GM19240 (cell line): ENCODE measurements around the gene COL6A5.
"Not testable (repeated sequence)": the region's sequence is repeated elsewhere in the genome, so short reads cannot be mapped to it uniquely, and the experiment has no call there.

Experiments used
- DNase-seq: peaks from one replicate; pipeline ENCODE4 v3.0.0; 2011; ENCODE audit warnings: low spot score; ENCODE audit not compliant: insufficient read length

COL6A5 gene, protein sequence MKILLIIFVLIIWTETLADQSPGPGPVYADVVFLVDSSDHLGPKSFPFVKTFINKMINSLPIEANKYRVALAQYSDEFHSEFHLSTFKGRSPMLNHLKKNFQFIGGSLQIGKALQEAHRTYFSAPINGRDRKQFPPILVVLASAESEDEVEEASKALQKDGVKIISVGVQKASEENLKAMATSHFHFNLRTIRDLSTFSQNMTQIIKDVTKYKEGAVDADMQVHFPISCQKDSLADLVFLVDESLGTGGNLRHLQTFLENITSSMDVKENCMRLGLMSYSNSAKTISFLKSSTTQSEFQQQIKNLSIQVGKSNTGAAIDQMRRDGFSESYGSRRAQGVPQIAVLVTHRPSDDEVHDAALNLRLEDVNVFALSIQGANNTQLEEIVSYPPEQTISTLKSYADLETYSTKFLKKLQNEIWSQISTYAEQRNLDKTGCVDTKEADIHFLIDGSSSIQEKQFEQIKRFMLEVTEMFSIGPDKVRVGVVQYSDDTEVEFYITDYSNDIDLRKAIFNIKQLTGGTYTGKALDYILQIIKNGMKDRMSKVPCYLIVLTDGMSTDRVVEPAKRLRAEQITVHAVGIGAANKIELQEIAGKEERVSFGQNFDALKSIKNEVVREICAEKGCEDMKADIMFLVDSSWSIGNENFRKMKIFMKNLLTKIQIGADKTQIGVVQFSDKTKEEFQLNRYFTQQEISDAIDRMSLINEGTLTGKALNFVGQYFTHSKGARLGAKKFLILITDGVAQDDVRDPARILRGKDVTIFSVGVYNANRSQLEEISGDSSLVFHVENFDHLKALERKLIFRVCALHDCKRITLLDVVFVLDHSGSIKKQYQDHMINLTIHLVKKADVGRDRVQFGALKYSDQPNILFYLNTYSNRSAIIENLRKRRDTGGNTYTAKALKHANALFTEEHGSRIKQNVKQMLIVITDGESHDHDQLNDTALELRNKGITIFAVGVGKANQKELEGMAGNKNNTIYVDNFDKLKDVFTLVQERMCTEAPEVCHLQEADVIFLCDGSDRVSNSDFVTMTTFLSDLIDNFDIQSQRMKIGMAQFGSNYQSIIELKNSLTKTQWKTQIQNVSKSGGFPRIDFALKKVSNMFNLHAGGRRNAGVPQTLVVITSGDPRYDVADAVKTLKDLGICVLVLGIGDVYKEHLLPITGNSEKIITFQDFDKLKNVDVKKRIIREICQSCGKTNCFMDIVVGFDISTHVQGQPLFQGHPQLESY (N-terminal part only)

DNA sequence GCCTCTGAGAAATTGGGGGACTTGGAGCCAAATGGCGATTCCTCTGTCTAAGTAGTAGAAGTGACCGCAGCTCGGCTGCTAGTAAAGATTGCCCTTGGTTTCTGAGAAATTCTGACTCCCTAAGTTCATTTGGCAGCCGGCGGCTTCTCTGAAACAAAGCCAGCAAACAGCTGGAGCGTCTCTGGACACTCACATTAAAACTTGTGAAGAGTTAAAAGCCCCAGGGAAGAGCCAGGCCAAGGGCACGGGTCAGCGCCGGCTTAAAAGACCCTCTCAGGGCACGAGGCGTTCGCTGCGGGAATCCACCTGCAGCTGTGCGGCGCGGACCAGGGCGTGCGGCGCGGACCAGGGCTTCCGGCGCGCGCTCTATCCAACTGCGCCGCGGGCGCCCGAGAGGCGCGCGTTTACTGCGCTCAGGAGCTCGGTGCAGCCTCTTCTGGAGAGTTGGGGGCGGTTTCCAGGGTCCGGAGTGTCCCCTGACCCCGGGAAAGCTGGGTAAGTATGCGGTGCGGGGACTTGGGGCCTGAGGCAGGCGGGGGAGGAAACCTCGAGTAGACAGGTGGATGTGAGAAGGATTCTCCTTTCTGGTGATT is at the start of gene COL6A5:
Gene COL6A5 (plus strand): TSS at position 186 of the 593 bp plus-strand sequence. CDS start 27,967 bp downstream, outside the sequence.
- DNase-seq: no peak

DNA sequence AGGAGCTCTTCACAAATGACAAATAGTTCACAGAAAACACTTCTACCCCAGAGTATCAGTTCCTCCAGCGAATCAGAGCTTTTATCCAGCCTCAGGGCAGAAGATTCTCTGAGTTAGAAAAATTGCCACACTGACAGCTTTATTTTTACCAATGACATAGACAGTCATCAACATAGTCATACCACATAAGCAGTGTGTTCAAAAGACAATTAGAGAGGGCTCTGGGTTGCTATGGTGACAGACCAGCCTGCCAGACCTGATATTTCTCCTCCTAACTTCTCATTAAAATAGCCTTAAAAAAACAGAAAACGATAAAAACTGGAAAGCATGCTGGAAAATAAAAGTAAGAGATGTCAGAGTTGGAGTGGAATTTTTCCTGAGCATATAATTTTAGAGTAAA is 45.9 kb upstream of the COL6A5 start:
- no peak for DNase-seq

DNA sequence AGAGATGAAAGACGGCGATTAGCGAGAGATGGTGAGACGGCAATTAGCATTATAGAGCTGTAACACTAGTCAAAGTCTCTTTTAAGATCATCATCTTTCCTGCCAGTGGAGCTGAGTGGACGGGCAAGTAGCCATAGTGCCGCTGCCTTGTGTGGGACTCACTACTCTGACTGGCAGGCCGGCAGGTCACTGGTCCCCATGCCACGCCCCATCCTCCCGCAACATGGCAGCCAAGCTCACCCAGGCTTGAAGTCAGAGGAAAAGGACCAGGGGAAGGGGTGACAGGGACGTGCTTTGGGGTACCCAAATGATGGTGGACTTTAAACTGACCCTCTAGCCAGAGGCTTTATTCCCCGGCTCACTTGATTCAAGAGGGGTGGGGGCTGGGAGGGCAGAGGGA is 44.6 kb upstream of the COL6A5 start:
- no peak for DNase-seq

DNA sequence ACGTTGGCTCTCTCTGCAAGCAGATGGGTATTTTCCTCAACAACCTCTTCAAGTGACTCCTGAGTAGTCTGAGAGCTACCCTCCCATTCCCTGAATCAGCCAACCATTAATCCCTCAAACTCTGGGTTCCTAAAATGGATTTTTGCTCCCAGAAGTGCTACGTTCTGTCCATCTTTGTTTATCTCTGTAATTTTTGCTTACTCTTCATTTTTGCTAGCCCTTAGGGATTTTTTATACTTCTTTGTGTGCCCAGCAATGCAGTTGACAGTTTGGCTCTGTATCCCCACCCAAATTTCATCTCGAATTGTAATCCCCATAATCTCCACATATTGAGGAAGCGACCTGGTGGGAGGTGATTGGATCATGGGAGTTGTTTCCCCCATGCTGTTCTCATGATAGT is 35.4 kb upstream of the COL6A5 start:
- no peak for DNase-seq

DNA sequence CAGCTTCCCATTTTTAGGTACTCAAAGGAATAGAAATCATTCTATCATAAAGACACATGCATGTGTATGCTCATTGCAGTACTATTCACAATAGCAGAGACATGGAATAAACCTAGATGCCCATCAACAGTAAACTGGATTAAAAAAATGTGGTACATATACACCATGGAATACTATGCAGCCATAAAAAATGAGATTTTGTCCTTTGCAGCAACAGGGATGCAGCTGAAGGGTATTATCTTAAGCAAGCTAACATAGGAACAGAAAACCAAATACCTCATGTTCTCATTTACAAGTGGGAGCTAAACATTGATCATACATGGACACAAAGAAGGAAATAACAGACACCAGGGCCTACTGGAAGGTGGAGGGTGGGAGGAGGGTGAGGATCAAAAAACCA is 33.1 kb upstream of the COL6A5 start:
- DNase-seq: no peak

DNA sequence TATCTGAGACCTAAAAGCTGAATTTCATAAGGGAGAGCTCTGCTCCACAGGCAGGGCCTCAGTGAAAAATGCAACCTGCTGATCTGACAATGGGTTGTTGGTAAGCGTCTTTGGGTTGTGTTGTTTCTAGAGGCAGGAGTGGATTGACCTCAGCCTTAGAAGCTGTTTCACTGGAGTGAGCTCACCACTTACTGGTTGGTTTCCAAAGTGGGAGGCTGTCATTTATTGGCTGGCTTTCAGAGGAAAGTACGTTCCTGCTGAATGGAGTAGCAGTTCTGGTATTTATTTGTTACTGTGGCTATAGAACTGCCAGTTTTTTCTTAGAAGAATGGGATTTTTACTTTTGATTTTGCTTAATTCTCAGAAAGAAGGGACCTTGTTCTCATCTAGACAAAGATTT is 29.3 kb upstream of the COL6A5 start:
- DNase-seq: no peak

DNA sequence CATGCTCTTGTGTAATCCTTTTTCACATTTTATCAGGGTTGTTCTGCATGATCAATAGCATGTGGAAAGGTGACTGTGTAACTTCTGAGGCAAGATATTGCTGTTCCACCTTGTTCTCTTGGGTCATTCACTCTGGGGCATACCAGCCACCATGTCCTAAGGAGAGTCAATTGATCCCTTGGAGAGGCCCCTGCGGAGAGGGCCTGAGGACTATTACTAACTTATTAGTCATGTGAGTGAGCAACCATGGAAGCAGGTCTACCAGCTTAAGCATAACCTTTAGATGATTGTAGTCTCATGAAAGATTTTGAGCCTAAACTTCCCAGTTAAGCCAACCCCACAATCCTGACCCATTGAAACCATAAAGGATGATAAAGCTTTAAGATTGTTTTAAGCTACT is 22.0 kb upstream of the COL6A5 start:
- no peak for DNase-seq

DNA sequence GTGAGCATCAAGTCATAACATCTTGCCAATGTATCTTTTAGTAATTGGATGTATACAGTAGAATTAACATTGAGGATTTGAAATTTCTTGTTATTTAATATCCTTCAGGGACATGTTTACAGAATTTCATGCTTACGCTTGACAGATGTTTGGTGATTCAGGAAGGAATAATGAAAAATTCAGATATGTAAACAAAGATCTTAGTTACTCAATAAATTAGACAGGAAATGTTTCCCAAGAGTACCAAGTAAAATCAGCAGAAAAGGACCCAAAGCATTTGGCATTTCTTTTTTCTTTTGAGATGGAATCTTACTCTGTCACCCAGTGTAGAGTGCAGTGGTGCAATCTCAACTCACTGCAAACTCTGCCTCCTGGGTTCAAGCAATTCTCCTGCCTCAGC is 4.7 kb upstream of the COL6A5 start:
- DNase-seq: no peak

DNA sequence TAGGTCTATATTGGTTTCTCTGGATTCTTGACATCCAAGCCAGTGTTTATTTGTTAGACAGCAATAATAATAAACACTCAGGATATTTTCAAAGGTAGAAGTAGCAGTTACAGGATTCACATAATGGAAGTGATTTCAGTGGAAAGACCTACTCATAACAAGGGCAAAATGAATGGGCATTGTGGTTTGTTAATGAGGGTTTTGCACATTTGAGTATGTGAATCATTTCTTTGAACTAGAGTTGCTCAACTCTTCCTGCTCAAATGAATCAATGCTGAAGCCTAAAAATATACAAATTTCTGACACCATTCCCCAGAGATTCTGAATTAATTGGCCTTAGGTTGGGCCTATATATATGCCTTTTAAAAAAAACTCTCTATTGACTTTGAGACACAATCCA is 4.1 kb upstream of the COL6A5 start:
- no peak for DNase-seq

DNA sequence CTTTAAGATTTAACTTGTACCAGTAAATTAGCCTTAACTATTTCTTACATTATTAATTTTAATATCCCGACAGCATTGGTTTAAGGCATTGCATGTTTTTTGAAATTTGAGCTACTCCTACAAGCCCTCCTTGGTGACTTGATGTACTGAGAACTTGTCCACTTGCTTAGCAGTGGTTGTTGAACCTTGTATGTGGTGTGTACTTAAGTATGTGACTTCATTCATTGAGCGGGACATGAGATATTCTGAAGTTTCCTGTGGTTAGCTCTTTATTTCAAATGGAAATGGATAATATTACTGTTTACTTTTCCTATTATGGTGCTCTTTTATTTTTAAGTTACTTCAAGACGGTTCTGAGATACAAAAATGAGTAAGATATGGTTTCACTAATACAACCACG is 3.6 kb upstream of the COL6A5 start:
- DNase-seq: no peak

DNA sequence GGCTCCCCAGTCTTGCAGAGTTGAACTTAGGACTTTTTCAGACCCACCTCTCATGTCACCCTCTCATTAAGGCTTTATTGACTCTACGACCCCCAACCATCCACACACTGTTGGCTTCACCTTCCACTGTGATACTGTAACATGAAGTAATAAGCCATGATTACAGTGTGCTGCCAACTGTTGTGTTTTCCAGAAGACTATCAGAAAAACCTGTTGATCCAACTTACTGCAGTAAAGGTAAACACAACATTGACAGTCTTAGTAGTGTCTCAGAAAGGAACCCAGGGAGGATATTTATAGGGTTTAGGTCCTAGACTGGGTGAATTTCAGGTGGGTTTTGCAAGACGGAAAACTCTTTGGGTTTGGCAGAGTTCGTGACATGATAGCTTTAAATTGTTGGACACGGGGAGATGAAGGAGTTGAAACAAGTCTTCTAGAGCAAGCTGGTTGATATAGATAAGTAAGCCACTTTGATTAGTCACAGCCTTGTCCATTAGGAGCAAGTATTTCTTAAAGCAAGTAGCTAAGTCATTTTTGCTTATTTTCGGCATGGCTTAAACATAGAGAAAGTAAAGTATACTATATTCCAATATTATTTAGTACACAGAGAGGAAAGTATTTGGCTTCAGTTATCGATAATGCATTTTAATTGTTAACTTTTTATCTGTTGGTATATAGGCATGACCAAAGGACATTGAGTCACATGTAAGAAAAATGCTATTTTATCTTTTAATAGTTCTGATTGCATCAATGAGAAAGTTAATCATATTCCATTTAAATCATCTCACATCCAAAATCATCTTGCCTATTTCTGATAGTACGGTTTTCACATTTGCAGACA is 2.4 kb upstream of the COL6A5 start:
- DNase-seq: no peak

DNA sequence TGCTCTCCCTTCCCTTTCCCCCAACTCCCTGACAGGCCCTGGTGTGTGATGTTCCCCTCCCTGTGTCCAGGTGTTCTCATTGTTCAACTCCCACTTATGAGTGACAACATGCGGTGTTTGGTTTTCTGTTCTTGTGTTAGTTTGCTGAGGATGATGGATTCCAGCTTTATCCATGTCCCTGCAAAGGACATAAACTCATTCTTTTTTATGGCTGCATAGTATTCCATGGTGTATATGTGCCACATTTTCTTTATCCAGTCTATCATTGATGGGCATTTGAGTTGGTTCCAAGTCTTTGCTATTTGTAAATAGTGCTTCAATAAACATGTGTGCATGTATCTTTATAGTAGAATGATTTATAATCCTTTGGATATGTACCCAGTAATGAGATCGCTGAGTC is 2.8 kb downstream of the COL6A5 start:
- not testable (repeated sequence) for DNase-seq

DNA sequence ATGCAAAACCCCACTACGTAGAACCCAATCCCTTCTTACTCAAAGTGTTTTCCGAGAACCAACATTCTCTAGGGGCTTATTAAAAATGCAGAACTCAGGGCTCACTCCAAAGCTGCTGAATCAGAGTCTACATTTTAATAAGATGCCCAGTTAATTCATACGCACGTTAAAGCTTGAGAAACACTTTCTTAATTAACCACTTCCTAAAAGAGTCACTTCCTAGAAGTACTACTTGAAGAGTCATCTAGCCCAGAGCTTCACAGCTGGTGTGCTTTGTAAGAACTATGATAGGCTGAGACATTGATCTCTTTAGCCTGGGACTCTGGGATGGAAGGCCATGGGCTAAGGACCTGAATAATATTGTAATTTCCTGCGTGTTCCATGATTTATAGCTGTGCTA is 9.0 kb downstream of the COL6A5 start:
- no peak for DNase-seq

DNA sequence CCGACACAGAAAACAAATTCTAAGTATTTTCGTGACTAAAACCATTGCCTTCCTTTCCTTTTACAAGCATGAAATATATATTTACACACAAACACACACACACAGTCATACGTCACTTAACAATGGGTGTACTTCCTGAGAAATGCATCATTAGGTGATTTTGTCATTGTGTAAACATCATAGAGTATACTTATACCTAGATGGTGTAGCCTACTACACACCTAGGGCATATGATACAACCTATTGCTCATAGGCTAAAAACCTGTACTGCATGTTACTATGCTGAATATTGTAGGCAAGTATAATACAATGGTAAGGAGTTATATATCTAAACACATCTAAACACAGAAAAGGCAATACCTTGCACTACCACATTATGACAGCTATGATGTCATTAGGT is 28.6 kb downstream of the COL6A5 start:
- DNase-seq: no peak

DNA sequence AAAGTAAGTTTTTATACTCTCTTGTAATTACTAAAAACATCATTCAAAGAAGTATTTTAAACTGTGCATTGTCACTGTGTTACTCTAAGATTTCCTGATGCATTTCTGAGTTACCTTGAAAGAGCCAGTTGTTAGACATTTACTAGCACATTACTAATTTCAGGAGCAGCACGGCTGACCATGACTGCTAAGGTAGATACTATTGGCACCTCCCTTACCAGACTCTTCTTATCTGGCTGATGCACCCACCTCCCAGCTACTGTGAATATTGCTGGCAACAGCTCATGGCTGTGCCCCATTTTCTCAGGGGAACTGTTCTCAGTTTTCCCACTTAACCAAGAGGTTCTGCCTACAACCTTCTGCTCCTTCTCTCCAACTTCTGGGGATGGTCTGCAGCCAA is 29.4 kb downstream of the COL6A5 start:
- no peak for DNase-seq

DNA sequence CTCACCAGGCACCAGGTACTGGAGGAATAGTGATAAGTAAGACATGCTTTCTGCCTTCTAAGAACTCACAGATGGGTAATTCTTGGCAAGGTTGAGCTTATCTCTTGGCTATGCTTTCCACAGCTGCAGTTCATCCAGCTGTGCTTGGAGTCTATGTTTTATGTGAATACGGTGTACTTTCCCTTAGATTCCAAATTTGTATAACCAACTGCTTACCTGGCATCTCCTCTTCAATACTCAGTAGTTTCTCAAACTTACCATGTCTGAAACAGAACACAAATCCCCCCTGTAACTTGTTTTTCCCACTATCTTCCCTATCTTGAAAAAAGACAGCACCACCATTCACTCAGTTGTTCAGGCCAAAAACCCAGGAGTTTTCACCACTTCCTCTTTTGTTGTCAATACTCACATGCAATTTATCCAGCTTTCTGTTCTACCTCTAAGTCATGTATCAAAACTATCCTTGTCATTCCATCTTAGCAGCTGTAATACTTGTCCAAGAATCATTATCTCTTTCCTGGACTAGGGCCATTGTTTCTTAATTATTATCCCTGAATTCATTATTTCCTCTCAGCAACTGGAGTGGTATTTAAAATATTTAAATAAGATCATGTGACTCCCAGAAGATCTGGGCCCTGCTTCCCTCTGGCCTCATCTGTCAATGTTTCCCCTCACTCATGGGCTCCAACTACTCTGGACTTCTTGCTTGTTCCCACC is 32.6 kb downstream of the COL6A5 start:
- no peak for DNase-seq

DNA sequence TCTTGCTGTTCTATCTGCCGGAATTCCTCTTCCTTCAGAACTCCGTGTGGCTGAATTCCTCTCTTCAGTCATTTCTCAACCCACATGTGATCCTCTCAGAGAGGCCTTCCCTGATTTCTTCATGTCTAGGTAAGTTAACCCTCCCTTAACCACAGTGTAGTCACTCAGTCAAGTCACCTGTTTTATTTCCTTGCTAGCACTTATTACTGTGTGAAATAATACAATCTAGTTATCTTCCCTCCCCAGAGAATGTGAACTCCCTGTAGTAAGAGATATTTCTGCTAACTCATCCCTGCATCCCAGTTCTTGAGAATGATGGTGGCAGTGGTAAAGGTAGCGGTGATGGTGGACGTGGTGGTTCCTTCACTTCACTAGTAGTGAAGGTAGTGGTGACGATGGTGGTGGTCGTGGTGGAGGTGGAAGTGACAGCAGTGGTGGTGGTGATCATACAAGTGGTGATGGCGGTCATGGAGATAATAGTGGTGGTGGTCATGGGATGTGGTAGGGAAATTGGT is 33.3 kb downstream of the COL6A5 start:
- DNase-seq: no peak

DNA sequence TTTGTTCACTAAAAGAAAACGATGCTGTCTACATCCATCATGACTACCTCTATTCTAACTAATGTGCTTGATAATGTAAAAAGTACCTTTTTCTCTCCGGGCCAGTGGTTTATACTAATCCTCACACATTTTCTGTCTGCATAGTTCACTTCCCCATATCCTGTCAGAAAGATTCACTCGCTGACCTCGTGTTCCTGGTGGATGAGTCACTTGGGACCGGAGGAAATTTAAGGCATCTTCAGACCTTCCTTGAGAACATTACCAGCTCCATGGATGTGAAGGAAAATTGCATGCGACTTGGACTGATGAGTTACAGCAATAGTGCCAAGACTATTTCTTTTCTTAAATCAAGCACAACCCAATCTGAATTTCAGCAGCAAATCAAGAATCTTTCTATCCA is 33.8 kb downstream of the COL6A5 start:
- no peak for DNase-seq

DNA sequence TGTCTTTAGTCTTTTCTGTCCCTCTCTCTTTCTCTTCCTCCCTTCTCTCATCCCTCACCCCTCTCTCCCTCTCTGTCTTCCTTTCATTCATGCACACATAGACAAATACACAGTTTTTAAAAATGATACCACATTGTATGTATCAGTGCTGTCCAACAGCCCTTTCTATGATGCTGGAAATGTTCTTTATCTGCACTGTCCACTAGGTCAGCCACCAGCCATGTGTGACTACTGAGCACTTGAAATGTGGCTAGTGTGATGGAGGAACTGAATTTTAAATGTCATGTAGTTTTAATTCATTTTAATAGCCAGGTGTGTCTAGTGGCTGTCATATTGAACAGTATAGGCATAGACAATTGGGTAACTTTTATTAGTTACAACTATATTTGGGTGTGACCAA is 34.9 kb downstream of the COL6A5 start:
- DNase-seq: no peak

DNA sequence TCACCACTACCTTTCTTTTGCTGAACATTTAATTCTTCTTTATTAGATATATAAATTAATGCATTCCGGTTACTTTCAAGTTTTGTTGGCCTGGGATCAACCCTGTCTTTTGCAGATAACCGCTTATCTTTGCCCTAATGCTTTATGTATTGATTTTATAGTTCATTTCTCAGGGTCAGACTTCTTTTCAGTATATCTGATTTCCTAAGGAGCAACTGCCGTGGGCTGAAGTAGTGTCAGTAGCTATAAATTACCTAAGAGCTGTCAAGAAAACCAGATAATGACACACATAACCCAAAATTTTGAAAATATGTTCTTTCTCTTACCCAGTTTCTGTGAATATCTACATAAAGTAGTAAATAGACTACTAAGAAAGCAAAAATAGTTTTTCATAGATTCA is 38.0 kb downstream of the COL6A5 start:
- no peak for DNase-seq
